Measurements from ENCODE around the gene TP53. TPM values are rescaled to one million over a fixed set of nuclear protein-coding genes. Genes with fewer than 3 reads are reported as not detected.

Gene TP53
- polyA plus RNA-seq, 1 donor (not counting 4 experiments of a cell fraction or from before 2014, with no cell fraction given): 22.0 TPM

GRCh38 chr17:7623661-7624060 lies 63.6 kb downstream of the TP53 start:
- no peaks in the 10 kb centered on the region for H3K27me3 ChIP-seq (ENCODE audit: control insufficient read depth, extremely low read depth, insufficient read depth, low read length)
- H3K4me3 ChIP-seq (ENCODE audit: control insufficient read depth in 2 of 3, extremely low read depth in 1 of 3, insufficient read depth in 2 of 3, low read depth in 1 of 3, low read length in 3 of 3): no peak overlapping the region
- no peak overlapping the region for H3K9ac ChIP-seq (ENCODE audit: control insufficient read depth, extremely low read depth, insufficient read depth, low read length)
- no peak overlapping the region for H3K4me2 ChIP-seq (ENCODE audit: control insufficient read depth, extremely low read depth, insufficient read depth, low read depth, low read length)
- H3K79me2 ChIP-seq (ENCODE audit: control insufficient read depth, insufficient read depth, low read length): peaks cover 2% of the 10 kb centered on the region
- H3K9me3 ChIP-seq (ENCODE audit: control insufficient read depth, low read depth, low read length): no peaks in the 10 kb centered on the region
- no peak for FAIRE-seq
- no peak for DNase-seq (ENCODE audit: low read depth, low spot score)
- H3K9me1 ChIP-seq (ENCODE audit: control insufficient read depth, extremely low read depth, insufficient read depth, low read length): no peaks in the 10 kb centered on the region
- dilution Hi-C loops (cut with MboI; ENCODE audit: extremely low pct_ligation_motif_present, low sequenced_read_pairs): no loop called here
- H2AFZ ChIP-seq (ENCODE audit: control insufficient read depth, low read length): no peak overlapping the region
- no peaks in the 10 kb centered on the region for H4K20me1 ChIP-seq (ENCODE audit: control insufficient read depth, extremely low read depth, insufficient read depth, low read length)
- H3K4me1 ChIP-seq (ENCODE audit: control insufficient read depth, extremely low read depth, insufficient read depth, low read length): peaks cover 3% of the 10 kb centered on the region
- no peaks in the 10 kb centered on the region for H3K36me3 ChIP-seq (ENCODE audit: control insufficient read depth in 2 of 2, extremely low read depth in 1 of 2, insufficient read depth in 2 of 2, low read length in 2 of 2)
- TF ChIP-seq EZH2 (IDR thresholded peaks at IDR 0.05; ENCODE audit: low read length): no peak
- no peak for TF ChIP-seq CTCF (optimal IDR thresholded peaks at IDR 0.05 in 1 of 3, IDR thresholded peaks at IDR 0.05 in 1 of 3, conservative IDR thresholded peaks at IDR 0.05 in 1 of 3; ENCODE audit: extremely low read depth in 1 of 3, insufficient read depth in 2 of 3, low read length in 3 of 3)
- H3K27ac ChIP-seq (ENCODE audit: control insufficient read depth, insufficient read depth, low read length): no peak overlapping the region

GRCh38 chr17:7620835-7621234 lies 66.5 kb downstream of the TP53 start:
- Histone ChIP-seq H3K4me1 (ENCODE audit: control insufficient read depth, extremely low read depth, insufficient read depth, low read length) (no peaks in the 10 kb centered on the region), H3K4me2 (ENCODE audit: control insufficient read depth, extremely low read depth, insufficient read depth, low read depth, low read length) (no peak overlapping the region), H3K9me1 (ENCODE audit: control insufficient read depth, extremely low read depth, insufficient read depth, low read length) (no peaks in the 10 kb centered on the region), H3K27ac (ENCODE audit: control insufficient read depth, insufficient read depth, low read length) (no peak overlapping the region), H3K4me3 (ENCODE audit: control insufficient read depth in 2 of 3, extremely low read depth in 1 of 3, insufficient read depth in 2 of 3, low read depth in 1 of 3, low read length in 3 of 3) (no peak overlapping the region), H3K9ac (ENCODE audit: control insufficient read depth, extremely low read depth, insufficient read depth, low read length) (no peak overlapping the region), H3K36me3 (ENCODE audit: control insufficient read depth in 2 of 2, extremely low read depth in 1 of 2, insufficient read depth in 2 of 2, low read length in 2 of 2) (no peaks in the 10 kb centered on the region), H3K79me2 (ENCODE audit: control insufficient read depth, insufficient read depth, low read length) (no peaks in the 10 kb centered on the region), H3K27me3 (ENCODE audit: control insufficient read depth, extremely low read depth, insufficient read depth, low read length) (no peaks in the 10 kb centered on the region), H2AFZ (ENCODE audit: control insufficient read depth, low read length) (no peak overlapping the region), H4K20me1 (ENCODE audit: control insufficient read depth, extremely low read depth, insufficient read depth, low read length) (no peaks in the 10 kb centered on the region), H3K9me3 (ENCODE audit: control insufficient read depth, low read depth, low read length) (no peaks in the 10 kb centered on the region)
- TF ChIP-seq CTCF (optimal IDR thresholded peaks at IDR 0.05 in 1 of 3, IDR thresholded peaks at IDR 0.05 in 1 of 3, conservative IDR thresholded peaks at IDR 0.05 in 1 of 3; ENCODE audit: extremely low read depth in 1 of 3, insufficient read depth in 2 of 3, low read length in 3 of 3) (no peak), EZH2 (IDR thresholded peaks at IDR 0.05; ENCODE audit: low read length) (no peak)
- DNase-seq (ENCODE audit: low read depth, low spot score) (no peak), FAIRE-seq (no peak)
- dilution Hi-C loops (cut with MboI; ENCODE audit: extremely low pct_ligation_motif_present, low sequenced_read_pairs): no loop called here
